Activated naive CD8-positive, alpha-beta T cell (primary cell): ENCODE measurements around the gene GDF7.

Experiments used
- H3K27ac Mint-ChIP-seq: one replicate; pipeline ENCODE4 v1.8.0; 2021; ENCODE audit warnings: mixed read lengths
- H3K27me3 Mint-ChIP-seq: one replicate; pipeline ENCODE4 v1.8.0; 2021; ENCODE audit warnings: mixed read lengths
- H3K36me3 Mint-ChIP-seq: one replicate; pipeline ENCODE4 v1.8.0; 2021; ENCODE audit warnings: mixed read lengths
- H3K4me1 Mint-ChIP-seq: one replicate; pipeline ENCODE4 v1.8.0; 2021; ENCODE audit warnings: low read depth, mixed read lengths
- H3K4me3 Mint-ChIP-seq: one replicate; pipeline ENCODE4 v1.8.0; 2021; ENCODE audit warnings: mild to moderate bottlenecking, mixed read lengths
- H3K9me3 Mint-ChIP-seq: one replicate; pipeline ENCODE4 v1.8.0; 2021; ENCODE audit warnings: low read depth, mixed read lengths

The GDF7 gene

DNA sequence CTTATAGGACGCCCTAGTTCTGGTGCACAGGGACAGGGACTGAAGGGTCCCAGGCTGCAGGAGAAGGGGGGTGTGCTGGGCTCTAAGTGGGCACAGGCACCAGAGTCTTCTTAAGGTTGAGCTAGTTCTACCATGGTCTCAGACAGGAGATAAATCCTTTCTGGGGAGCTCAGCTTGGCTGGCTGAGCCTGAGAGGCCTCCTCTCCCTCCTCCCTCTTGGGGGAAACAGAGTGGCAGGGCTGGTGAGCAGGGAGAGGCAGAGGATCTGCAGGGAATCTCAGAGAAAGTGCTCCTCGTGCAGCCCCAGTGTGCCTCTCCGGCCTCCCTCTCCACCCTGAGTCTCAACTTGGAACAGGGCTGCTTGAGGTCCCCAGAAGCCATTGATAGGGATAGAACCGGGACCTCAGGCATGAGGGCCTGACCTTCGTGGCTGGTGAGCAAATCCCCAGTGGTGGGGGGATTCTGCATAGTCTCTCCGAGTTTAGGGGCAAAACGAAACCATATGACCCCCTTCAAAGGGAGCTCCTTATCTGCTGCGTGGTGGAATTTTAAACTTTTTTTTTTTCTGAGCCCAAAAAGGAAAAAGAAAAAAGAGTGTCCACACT, 2.0 kb downstream of the GDF7 start:
- Mint-ChIP-seq H3K4me1 (peaks cover 13% of the 10 kb centered on the region), H3K9me3 (no peaks in the 10 kb centered on the region), H3K36me3 (no peaks in the 10 kb centered on the region), H3K4me3 (no peak overlapping the region), H3K27me3 (peaks cover 24% of the 10 kb centered on the region), H3K27ac (no peak overlapping the region)

DNA sequence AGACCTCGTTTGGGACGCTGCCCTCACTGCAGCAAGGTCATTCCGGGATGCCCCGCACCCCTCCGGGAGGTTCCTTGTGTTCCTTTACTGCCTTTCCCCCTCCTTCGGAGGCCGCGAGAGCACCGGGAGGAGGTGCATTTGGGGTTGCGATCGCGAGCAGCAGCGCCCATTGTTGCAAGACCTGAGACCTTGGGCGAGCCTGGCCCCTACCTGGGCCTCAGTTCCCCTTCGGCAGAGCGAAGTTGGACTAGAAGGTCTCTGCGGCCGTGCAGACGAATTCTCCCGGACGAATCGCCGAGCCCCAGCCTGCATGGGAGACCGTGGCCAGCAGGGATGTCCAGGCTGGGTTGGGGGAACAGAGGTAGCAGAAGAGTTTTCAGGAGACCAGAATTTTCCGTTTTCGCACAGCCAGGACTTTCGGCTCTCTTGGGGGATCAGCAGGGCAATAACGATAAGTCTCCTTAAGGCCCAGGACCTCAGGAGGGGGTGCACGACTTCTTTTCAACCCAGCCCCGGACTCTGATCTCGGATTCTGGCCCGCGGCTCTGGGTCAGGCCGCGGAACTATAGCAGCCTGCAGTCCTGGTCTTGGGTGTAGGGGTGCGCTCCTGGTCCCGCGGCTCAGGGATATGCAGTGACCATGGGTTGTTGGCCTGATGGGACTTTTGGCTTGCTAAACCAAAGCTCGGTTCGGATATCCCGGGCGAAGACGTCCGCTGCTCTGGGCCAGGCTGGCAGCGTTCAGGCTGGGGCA, 2.8 kb downstream of the GDF7 start:
- Mint-ChIP-seq H3K4me1 (peaks cover 13% of the 10 kb centered on the region), H3K27me3 (peaks cover 18% of the 10 kb centered on the region), H3K4me3 (no peak overlapping the region), H3K36me3 (no peaks in the 10 kb centered on the region), H3K27ac (no peak overlapping the region), H3K9me3 (no peaks in the 10 kb centered on the region)

DNA sequence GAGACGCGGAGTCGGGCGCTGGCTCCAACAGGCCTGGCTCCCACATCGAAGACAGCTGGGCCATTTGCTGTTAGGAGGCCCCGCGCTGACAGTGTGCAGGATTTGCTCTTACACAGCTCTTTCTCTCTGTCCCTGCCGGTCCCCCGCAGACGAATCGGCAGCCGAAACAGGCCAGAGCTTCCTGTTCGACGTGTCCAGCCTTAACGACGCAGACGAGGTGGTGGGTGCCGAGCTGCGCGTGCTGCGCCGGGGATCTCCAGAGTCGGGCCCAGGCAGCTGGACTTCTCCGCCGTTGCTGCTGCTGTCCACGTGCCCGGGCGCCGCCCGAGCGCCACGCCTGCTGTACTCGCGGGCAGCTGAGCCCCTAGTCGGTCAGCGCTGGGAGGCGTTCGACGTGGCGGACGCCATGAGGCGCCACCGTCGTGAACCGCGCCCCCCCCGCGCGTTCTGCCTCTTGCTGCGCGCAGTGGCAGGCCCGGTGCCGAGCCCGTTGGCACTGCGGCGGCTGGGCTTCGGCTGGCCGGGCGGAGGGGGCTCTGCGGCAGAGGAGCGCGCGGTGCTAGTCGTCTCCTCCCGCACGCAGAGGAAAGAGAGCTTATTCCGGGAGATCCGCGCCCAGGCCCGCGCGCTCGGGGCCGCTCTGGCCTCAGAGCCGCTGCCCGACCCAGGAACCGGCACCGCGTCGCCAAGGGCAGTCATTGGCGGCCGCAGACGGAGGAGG, 3.5 kb downstream of the GDF7 start:
- Mint-ChIP-seq H3K4me3 (no peak overlapping the region), H3K27me3 (peaks cover 13% of the 10 kb centered on the region), H3K4me1 (peaks cover 8% of the 10 kb centered on the region), H3K36me3 (no peaks in the 10 kb centered on the region), H3K9me3 (no peaks in the 10 kb centered on the region), H3K27ac (no peak overlapping the region)

DNA sequence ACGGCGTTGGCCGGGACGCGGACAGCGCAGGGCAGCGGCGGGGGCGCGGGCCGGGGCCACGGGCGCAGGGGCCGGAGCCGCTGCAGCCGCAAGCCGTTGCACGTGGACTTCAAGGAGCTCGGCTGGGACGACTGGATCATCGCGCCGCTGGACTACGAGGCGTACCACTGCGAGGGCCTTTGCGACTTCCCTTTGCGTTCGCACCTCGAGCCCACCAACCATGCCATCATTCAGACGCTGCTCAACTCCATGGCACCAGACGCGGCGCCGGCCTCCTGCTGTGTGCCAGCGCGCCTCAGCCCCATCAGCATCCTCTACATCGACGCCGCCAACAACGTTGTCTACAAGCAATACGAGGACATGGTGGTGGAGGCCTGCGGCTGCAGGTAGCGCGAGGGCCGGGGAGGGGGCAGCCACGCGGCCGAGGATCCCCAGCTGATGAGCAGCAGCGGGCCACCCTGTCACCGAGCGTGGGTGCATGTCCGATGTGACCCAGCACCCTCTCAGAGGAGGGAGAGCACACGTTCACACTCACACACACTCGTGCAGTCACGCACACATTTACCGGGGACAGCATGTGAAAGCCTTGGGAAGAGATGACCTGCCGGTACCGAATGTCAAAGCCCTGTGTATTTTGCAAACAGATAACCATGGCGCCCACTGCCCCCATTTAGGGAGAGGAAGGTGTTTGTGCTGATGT, 4.2 kb downstream of the GDF7 start:
- H3K36me3 Mint-ChIP-seq = no peaks in the 10 kb centered on the region
- no peaks in the 10 kb centered on the region for H3K9me3 Mint-ChIP-seq
- H3K4me3 Mint-ChIP-seq = no peak overlapping the region
- H3K27ac Mint-ChIP-seq = no peak overlapping the region
- peaks cover 13% of the 10 kb centered on the region for H3K27me3 Mint-ChIP-seq
- H3K4me1 Mint-ChIP-seq = peaks cover 6% of the 10 kb centered on the region

DNA sequence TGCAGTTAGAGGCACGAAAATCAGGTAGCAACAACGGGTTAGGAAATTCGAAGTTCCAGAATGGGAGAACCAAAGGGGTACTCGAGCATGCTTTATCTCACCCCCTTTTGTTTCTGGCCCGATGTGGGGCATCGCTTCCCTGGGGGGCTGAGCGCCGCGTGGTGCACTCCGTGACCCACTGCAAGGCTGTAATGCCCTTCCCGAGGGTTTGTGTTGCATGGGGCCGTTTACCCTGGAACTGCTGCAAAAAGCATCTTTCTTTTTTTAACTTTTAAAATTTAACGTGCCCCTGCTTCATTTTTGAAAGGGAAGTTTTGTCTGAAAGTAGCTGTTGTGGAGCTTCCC, 4.8 kb downstream of the GDF7 start:
- Mint-ChIP-seq H3K27me3 (peaks cover 12% of the 10 kb centered on the region), H3K9me3 (no peaks in the 10 kb centered on the region), H3K27ac (no peak overlapping the region), H3K36me3 (no peaks in the 10 kb centered on the region), H3K4me3 (no peak overlapping the region), H3K4me1 (peaks cover 4% of the 10 kb centered on the region)

DNA sequence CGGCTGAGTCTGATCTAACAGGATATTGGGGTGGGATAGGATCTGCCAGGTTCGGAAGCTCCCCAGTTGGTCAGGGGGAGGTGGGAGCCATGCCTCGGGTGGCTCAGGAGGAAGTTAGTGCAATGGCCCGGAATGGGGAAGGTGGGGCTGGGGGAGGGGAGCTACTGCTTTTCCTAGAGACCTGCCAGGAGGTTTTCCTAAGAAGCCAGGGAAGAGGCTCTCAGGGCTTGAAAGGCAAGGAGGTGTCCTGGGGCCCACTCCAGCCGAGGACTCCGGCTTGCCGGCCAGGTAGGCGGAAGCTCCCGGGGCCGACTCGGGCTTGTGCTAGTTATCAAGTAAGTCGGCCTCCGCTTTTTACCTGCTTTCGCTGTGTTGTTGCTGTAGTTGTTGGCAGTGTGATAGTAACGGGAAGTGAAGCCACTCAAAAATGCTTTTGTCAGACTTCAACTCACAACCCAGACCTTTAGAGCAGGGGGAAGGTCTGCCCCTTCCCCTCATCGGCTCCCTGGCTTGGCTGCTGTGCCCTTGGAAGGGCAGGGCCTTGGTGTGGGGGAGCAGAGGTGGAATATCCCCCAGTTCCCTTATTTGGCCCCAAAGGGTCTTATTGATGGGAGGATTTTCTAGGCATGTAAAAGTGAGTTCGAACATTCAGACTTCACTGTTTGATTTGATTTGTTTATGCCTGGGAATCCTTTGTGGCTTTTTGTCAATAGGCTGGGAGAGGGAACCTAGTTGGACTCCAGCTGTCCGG, 5.4 kb downstream of the GDF7 start:
- Mint-ChIP-seq H3K4me1 (peaks cover 4% of the 10 kb centered on the region), H3K27ac (no peak overlapping the region), H3K27me3 (peaks cover 12% of the 10 kb centered on the region), H3K9me3 (no peaks in the 10 kb centered on the region), H3K4me3 (no peak overlapping the region), H3K36me3 (no peaks in the 10 kb centered on the region)

DNA sequence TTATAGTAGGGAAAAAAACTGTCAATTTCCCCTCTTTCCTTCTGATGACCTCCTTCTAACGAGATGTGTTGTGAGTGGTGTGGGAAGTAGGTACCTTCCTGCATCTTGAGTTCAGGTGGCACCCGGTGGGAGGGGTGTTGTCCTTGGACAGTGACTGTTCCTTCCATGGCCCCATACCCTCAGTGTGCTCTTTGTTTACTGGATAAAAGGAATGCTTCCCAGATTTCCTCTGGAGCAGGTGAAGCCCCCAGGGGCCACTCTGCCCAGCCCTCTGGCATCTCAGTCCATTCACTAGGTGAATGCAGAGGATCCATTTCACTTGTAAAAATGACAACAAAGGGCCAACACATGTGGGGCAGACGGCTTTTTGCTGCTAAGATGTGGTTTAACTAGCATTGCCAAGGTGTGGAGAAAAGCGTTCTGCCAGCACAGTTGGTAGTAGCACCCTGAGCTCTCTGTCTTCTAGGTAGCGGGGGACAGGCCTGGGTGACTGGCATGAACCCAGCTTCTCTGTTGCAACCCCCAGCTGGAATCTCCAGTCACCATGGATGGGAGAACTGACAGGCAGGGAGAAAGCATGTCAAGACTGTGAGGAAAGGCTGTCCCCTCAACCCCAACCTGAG, 6.9 kb downstream of the GDF7 start:
- Mint-ChIP-seq H3K36me3 (no peaks in the 10 kb centered on the region), H3K27me3 (peaks cover 6% of the 10 kb centered on the region), H3K4me3 (no peak overlapping the region), H3K9me3 (no peaks in the 10 kb centered on the region), H3K27ac (no peak overlapping the region), H3K4me1 (no peaks in the 10 kb centered on the region)

DNA sequence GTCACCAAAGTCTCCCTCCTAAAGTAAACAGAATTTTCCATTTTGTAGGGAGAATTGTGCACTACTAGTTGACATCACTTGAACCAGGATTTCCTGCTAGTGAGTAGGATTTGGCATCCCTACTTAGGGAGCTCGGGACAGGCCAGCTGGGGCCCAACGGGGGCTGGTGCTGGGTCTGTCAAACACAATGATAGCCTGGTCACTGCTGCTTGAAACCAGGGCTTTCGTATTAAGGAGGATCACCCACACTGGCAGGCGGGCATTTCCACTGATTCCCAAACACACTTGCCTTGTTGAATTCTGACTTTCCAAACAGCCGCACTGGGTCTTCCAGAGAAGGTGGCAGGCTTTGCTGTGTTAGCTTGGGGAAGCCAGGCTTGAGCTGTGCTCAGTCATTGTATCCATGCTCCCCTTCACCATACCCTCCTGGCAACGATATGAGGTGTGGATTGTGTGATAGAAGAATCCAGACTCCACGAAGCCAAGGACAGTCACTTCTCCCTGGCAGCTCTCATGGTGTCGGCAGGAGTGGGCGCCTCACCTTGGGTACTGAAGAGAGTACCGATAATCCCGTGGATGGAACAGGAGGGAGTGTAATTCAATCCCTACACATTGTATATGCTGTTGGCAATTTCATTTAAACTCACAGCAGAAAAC, 7.5 kb downstream of the GDF7 start:
- Mint-ChIP-seq H3K36me3 (no peaks in the 10 kb centered on the region), H3K4me1 (no peaks in the 10 kb centered on the region), H3K27ac (no peak overlapping the region), H3K9me3 (no peaks in the 10 kb centered on the region), H3K27me3 (peaks cover 6% of the 10 kb centered on the region), H3K4me3 (no peak overlapping the region)

DNA sequence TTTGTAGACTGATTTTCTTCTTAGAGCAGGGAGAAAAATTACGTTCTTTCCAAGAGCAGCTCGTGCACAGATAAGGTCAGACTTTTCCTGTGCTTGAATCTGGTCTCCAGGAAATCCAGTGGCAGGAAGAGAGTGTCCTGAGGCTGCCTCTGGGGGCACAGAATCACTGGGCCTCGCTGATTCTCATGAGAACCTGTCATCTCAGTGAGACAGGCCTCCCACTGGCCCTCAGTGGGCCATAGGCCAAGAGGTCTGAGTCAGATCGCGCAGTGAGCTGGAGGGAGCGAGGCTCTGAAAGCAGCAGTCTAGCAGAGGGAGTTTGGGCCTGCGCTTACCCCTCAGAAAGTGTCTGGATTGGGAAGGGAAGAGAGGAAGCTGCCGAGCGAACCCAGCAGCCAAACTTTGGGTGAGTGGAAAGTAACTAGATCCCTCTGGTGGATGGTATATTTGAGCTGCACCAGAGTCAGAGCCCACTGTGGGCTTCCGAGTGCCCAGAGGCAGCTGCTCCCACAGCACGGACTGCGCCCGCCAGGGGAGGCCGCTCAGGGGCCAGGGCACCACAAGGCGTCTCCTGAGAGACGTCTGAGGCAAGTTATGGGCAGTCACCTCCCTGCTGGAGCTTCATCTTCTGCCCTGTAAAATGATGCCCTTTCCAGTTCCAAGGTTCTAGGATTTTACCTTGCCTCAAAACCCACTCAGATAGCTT, 8.2 kb downstream of the GDF7 start:
- H3K4me3 Mint-ChIP-seq = no peak overlapping the region

DNA sequence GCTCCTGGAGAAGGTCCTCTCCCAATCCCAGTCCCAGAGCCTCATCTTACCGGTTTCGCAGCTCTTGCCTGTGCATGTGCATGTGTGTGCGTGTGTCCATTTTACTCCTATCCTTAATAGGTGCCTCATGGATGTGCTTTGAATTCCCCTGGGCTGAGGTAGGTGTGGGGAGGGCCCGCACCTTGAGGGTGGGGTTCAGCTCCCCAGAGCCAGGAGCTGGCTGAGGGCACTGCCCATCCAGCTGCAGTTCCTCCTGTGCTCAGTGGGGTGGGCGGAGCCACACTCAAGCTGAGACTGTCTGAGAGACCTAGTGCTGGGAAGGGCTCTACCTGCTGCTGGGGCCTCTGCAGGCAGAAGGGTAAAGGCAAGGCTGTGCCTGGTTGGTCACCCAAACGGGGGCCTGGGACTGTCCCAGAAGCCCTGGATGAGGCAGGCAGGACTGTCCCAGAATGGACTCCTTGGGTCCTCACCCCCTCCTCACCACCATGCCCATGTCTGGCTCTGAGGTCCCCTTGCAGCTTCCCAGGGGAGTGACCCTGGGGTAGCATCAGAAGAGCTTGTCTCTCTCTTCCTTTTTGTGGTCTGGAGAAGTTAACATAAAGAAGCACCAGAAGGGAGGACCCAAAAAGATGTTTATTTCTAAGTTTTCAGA, 8.9 kb downstream of the GDF7 start:
- Mint-ChIP-seq H3K27ac (no peak overlapping the region), H3K36me3 (no peaks in the 10 kb centered on the region), H3K4me3 (no peak overlapping the region), H3K9me3 (no peaks in the 10 kb centered on the region), H3K27me3 (peaks cover 6% of the 10 kb centered on the region), H3K4me1 (no peaks in the 10 kb centered on the region)

More for the DNA sequence above, 8.2 kb downstream of the GDF7 start:
- H3K27ac Mint-ChIP-seq = no peak overlapping the region
- no peaks in the 10 kb centered on the region for H3K9me3 Mint-ChIP-seq
- H3K4me1 Mint-ChIP-seq = no peaks in the 10 kb centered on the region
- H3K27me3 Mint-ChIP-seq = peaks cover 6% of the 10 kb centered on the region
- no peaks in the 10 kb centered on the region for H3K36me3 Mint-ChIP-seq

DNA sequence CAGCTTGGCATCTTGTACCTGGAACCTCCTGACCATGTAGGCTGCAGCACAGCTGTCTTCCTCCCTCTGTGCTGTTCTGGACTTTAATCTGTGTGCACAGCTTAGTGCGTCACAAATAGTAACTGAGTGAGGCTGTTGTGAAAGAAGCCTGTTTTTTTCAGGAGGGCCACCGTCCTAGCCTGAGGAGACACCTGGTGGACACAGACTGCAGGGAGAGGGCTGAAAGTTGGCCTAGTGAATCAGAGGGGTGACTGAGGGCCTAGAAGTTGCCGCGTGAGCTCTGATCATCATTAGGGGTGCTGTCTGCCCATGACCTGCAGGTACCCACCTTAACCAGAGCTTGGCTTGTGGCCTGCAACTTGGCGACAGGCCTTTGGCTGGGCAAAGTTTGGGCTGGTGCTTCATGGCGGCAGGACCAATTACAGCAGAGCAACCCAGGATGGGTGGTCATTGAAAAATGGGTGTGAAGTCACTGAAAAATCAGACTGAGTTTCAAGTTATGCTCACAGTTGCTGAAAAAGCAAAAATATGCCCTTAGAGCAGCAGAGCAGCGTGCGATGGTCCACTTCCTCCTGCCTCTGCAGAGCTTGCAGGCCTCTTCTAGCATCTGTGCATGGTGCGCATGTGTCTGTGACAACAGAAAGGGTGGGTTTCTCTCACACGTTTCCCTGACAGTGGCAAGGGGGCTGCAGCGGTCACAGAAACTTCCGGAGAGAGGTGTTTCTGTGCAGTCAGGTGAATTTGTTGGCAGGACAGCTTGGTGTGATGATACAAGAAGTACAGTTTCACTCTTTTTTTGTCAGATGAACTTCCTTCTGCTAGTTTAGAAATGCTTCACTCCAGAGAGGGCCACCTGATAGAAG, 9.6 kb downstream of the GDF7 start:
- Mint-ChIP-seq H3K9me3 (no peaks in the 10 kb centered on the region), H3K4me3 (no peak overlapping the region), H3K36me3 (no peaks in the 10 kb centered on the region), H3K4me1 (no peaks in the 10 kb centered on the region), H3K27ac (no peak overlapping the region), H3K27me3 (peaks cover 4% of the 10 kb centered on the region)

DNA sequence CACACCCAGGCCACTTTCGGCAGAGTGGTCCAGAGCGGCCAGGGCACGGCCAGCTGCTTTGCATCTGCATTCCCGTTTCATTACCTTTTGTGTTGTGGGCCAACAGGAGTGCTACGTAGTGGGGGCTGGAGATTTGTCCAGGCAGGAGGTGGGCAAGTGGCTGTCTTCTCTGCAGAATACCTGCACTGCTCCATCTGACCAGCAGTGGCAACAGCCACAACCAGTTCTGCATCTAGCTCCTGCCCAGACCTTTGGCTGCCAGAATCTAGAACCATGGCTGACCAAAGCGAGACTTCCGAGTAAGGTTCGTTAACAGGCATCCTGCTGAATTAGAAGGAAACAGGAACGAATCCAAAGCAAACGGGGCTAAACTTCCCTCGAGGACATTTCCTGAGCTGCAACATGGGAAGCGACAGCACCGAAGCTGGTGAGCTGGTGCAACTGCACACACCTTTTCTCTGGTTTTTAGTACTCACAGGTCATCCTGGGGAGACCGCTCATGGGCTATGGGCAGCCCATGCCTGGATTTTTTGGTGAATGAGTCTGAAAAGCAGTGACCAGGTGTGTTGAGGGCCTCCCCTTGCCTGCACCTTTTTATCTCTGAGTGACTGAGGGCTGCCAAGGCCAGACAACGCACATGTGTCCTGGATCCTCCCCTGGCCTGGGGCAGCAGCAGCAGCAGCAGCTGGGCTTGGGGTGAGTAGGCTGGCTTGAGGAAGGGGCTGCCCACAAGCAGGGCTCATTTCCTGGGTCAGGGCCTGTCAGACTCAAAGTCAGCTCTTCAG, 10.5 kb downstream of the GDF7 start:
- H3K27ac Mint-ChIP-seq = no peak overlapping the region
- H3K27me3 Mint-ChIP-seq = no peaks in the 10 kb centered on the region
- H3K4me3 Mint-ChIP-seq = no peak overlapping the region
- no peaks in the 10 kb centered on the region for H3K9me3 Mint-ChIP-seq
- H3K4me1 Mint-ChIP-seq = peaks cover 4% of the 10 kb centered on the region
- peaks cover 8% of the 10 kb centered on the region for H3K36me3 Mint-ChIP-seq
